ENCODE data around the gene CRYBA4.

The CRYBA4 gene

GRCh38 chr22:26580240-26580962 lies 41.4 kb upstream of the CRYBA4 start:
- H3K27ac ChIP-seq: no peak overlapping the region
- TF ChIP-seq CTCF (conservative IDR thresholded peaks at IDR 0.05) (no peak), ZFX (IDR thresholded peaks at IDR 0.05) (no peak)

- H3K27ac ChIP-seq: no peak overlapping the region
- TF ChIP-seq CTCF (conservative IDR thresholded peaks at IDR 0.05) (no peak), ZFX (IDR thresholded peaks at IDR 0.05) (no peak)
Observed at GRCh38 chr22:26581026-26581425, 40.7 kb upstream of the CRYBA4 start.

- H3K27ac ChIP-seq: no peak overlapping the region
- TF ChIP-seq CTCF (conservative IDR thresholded peaks at IDR 0.05) (no peak), ZFX (IDR thresholded peaks at IDR 0.05) (no peak)
Observed at GRCh38 chr22:26581633-26582168, 40.1 kb upstream of the CRYBA4 start.

- no peak overlapping the region for H3K27ac ChIP-seq
- no peak for TF ChIP-seq CTCF (conservative IDR thresholded peaks at IDR 0.05)
- TF ChIP-seq ZFX (IDR thresholded peaks at IDR 0.05): no peak
Observed at GRCh38 chr22:26584010-26584409, 37.8 kb upstream of the CRYBA4 start.

GRCh38 chr22:26585104-26585790 lies 36.5 kb upstream of the CRYBA4 start:
- no peak overlapping the region for H3K27ac ChIP-seq
- TF ChIP-seq CTCF (conservative IDR thresholded peaks at IDR 0.05) (no peak), ZFX (IDR thresholded peaks at IDR 0.05) (no peak)

- TF ChIP-seq CTCF (conservative IDR thresholded peaks at IDR 0.05): no peak
- no peak overlapping the region for H3K27ac ChIP-seq
Observed at GRCh38 chr22:26586556-26587325, 35.0 kb upstream of the CRYBA4 start.
